Esophagus muscularis mucosa (tissue), 4 donors: ENCODE data around the gene PRSS36. TPM values are rescaled to one million over a fixed set of nuclear protein-coding genes. Genes with fewer than 3 reads are reported as not detected.

Experiments
- DNase-seq: peaks from one replicate; pipeline ENCODE4 v3.0.0-alpha.2; 2017; ENCODE audit errors: extremely low spot score
- H3K27ac ChIP-seq, 4 donors: fragments of 200-600 bp; sonication (generic); replicated peaks in 1 of 4; 1 replicate in 3 of 4; 2 replicates in 1 of 4; pipeline ENCODE4 v1.5.1; 2016 to 2019; ENCODE audit warnings: mild to moderate bottlenecking in 1 of 4
- H3K27me3 ChIP-seq, 4 donors: fragments of 200-600 bp; sonication (generic); one replicate each; pipeline versions ENCODE4 v1.5.1 to v1.6.0; 2016 to 2019
- H3K36me3 ChIP-seq, 4 donors: fragments of 200-600 bp; sonication (generic); one replicate each; pipeline ENCODE4 v1.5.1; 2016 to 2019
- H3K4me1 ChIP-seq, 4 donors: fragments of 200-600 bp; sonication (generic); one replicate each; pipeline ENCODE4 v1.5.1; 2016 to 2019
- H3K4me3 ChIP-seq, 4 donors: fragments of 200-600 bp; sonication (generic); 1 replicate in 2 of 4; 2 replicates in 2 of 4; pipeline ENCODE4 v1.5.1; 2016 to 2019; ENCODE audit warnings: mild to moderate bottlenecking in 4 of 4, moderate library complexity in 1 of 4
- H3K9me3 ChIP-seq, 4 donors: fragments of 200-600 bp; sonication (generic); 1 replicate in 3 of 4; 2 replicates in 1 of 4; pipeline ENCODE4 v1.5.1; 2016 to 2019
- CTCF ChIP-seq, 3 experiments: fragments of 200-600 bp in 2 of 3; fragments of 450-650 bp in 1 of 3; sonication (generic) in 2 of 3; IDR thresholded peaks; one replicate each; pipeline ENCODE4 v1.5.1; 2017 to 2019; ENCODE audit warnings: antibody characterized with exemption in 3 of 3, mild to moderate bottlenecking in 2 of 3, moderate library complexity in 1 of 3
- EP300 ChIP-seq: sonication (generic); formaldehyde crosslinking; IDR thresholded peaks from one replicate; pipeline ENCODE4 v1.6.1; 2017; ENCODE audit warnings: antibody characterized with exemption
- POLR2A ChIP-seq: fragments of 450-650 bp; IDR thresholded peaks from one replicate; pipeline ENCODE4 v1.6.1; 2017; ENCODE audit warnings: antibody characterized with exemption, moderate library complexity, mild to moderate bottlenecking, low read depth
- POLR2AphosphoS5 ChIP-seq, 2 donors: sonication (generic); formaldehyde crosslinking; IDR thresholded peaks; one replicate each; pipeline ENCODE4 v1.6.1; 2017; ENCODE audit warnings: antibody characterized with exemption in 2 of 2
- WGBS: methylation state at CpG from one replicate; pipeline ENCODE4 v1.1.5; 2018; 5-methylcytosine and 5-hydroxymethylcytosine counted together
- intact Hi-C: fragments of 100-400 bp; cut with DNase I; formaldehyde crosslinking; loops from one replicate; pipeline ENCODE4 v1.15.1; 2023
- total RNA-seq, 4 donors: library from RNA; depleted of rRNA; stranded (reverse); fragments of >200 nt; gene quantifications; one replicate each; pipeline versions ENCODE4 v1.1.0 to v1.2.1, GENCODE V29; 2016

The PRSS36 gene
- total RNA-seq, 4 donors from 2014 or later, result 2.7 to 8.4 (median 5.1) TPM

GRCh38 chr16:31187808-31188189 is 37.9 kb upstream of the PRSS36 start:
- 80% methylated on average over 8 of the region's 8 CpGs for WGBS
- intact Hi-C loops, result no loop called here

GRCh38 chr16:31186930-31187807 is 37.3 kb upstream of the PRSS36 start:
- no peaks in the 10 kb centered on the region for H3K27me3 ChIP-seq
- TF ChIP-seq POLR2AphosphoS5 (IDR thresholded peaks at IDR 0.05) (no peak), POLR2A (no peak), EP300 (no peak), CTCF (IDR thresholded peaks at IDR 0.05) (no peak)
- peaks cover 19 to 26% (median 23%) of the 10 kb centered on the region in 4 donors for H3K4me1 ChIP-seq
- H3K36me3 ChIP-seq, result peaks cover 80 to 100% (median 97%) of the 10 kb centered on the region in 4 donors
- intact Hi-C loops, result no loop called here
- no peak overlapping the region for H3K27ac ChIP-seq
- WGBS, result 68% methylated on average over 10 of the region's 10 CpGs
- no peaks in the 10 kb centered on the region for H3K9me3 ChIP-seq
- no peak for DNase-seq
- no peak overlapping the region for H3K4me3 ChIP-seq

More at GRCh38 chr16:31187808-31188189, 37.9 kb upstream of the PRSS36 start:
- Histone ChIP-seq H3K9me3 (no peaks in the 10 kb centered on the region), H3K36me3 (peaks cover 86 to 100% (median 98%) of the 10 kb centered on the region in 4 donors), H3K4me3 (no peak overlapping the region), H3K4me1 (peaks cover 13 to 20% (median 16%) of the 10 kb centered on the region in 4 donors), H3K27ac (no peak overlapping the region), H3K27me3 (no peaks in the 10 kb centered on the region)
- no peak for DNase-seq
- no peak for TF ChIP-seq POLR2AphosphoS5 (IDR thresholded peaks at IDR 0.05)
- no peak for TF ChIP-seq POLR2A
- TF ChIP-seq CTCF (IDR thresholded peaks at IDR 0.05), result no peak
- no peak for TF ChIP-seq EP300

- intact Hi-C loops, result no loop called here
- TF ChIP-seq EP300, result no peak
- no peak for TF ChIP-seq POLR2AphosphoS5 (IDR thresholded peaks at IDR 0.05)
- TF ChIP-seq CTCF (IDR thresholded peaks at IDR 0.05), result no peak
- TF ChIP-seq POLR2A, result no peak
These were observed 36.3 kb upstream of the PRSS36 start for GRCh38 chr16:31186176-31186575.

GRCh38 chr16:31185339-31185738 is 35.5 kb upstream of the PRSS36 start:
- no peak for TF ChIP-seq POLR2AphosphoS5 (IDR thresholded peaks at IDR 0.05)
- TF ChIP-seq EP300, result no peak
- Histone ChIP-seq H3K27ac (no peak overlapping the region), H3K4me3 (no peak overlapping the region), H3K27me3 (no peaks in the 10 kb centered on the region), H3K36me3 (peaks cover 62 to 81% (median 78%) of the 10 kb centered on the region in 4 donors), H3K4me1 (peaks cover 26 to 39% (median 37%) of the 10 kb centered on the region in 4 donors), H3K9me3 (no peaks in the 10 kb centered on the region)
- WGBS, result 67% methylated on average over 5 of the region's 5 CpGs
- intact Hi-C loops, result no loop called here
- no peak for DNase-seq

More at GRCh38 chr16:31186176-31186575, 36.3 kb upstream of the PRSS36 start:
- 69% methylated on average over 7 of the region's 7 CpGs for WGBS
- no peak for DNase-seq
- Histone ChIP-seq H3K27me3 (no peaks in the 10 kb centered on the region), H3K4me3 (no peak overlapping the region), H3K36me3 (peaks cover 70 to 90% (median 87%) of the 10 kb centered on the region in 4 donors), H3K4me1 (peaks cover 26 to 36% (median 33%) of the 10 kb centered on the region in 4 donors), H3K27ac (no peak overlapping the region), H3K9me3 (no peaks in the 10 kb centered on the region)

- peaks cover 57 to 77% (median 74%) of the 10 kb centered on the region in 4 donors for H3K36me3 ChIP-seq
- peaks cover 26 to 39% (median 37%) of the 10 kb centered on the region in 4 donors for H3K4me1 ChIP-seq
- intact Hi-C loops, result no loop called here
- DNase-seq, result no peak
- WGBS, result 88% methylated on average over 14 of the region's 14 CpGs
- H3K9me3 ChIP-seq, result no peaks in the 10 kb centered on the region
- H3K27me3 ChIP-seq, result no peaks in the 10 kb centered on the region
- H3K27ac ChIP-seq, result no peak overlapping the region
- no peak overlapping the region for H3K4me3 ChIP-seq
- no peak for TF ChIP-seq CTCF (IDR thresholded peaks at IDR 0.05)
- no peak for TF ChIP-seq POLR2AphosphoS5 (IDR thresholded peaks at IDR 0.05)
- no peak for TF ChIP-seq POLR2A
- no peak for TF ChIP-seq EP300
These were observed 35.0 kb upstream of the PRSS36 start for GRCh38 chr16:31184888-31185287.
